ENCODE results near the gene NTRK2.

DNA sequence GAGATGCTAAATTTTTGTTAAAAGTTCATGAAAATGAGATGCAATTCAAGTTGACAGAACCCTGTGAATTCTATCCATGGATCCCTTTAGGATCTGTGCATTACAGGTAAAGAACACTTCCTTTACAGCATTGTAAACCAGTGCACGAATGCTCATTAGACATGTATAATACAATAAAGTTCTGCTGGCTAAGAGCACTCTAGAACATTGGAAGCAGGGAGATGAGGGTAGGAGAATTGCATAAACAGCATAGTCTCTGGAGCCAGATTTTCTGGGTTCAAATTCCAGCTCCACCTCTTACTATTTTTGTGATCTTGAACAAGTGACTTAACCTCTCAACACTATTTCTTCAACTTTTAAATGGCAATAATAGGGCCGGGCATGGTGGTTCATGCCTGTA lies 300.2 kb downstream of the NTRK2 start:
- no peak for TF ChIP-seq POLR2A (IDR thresholded peaks at IDR 0.05; ENCODE audit: borderline replicate concordance, extremely low read depth, insufficient read depth, insufficient read length)
- no peak for TF ChIP-seq SP1 (IDR thresholded peaks at IDR 0.05; ENCODE audit: low read depth)
- TF ChIP-seq, protein P1, sequence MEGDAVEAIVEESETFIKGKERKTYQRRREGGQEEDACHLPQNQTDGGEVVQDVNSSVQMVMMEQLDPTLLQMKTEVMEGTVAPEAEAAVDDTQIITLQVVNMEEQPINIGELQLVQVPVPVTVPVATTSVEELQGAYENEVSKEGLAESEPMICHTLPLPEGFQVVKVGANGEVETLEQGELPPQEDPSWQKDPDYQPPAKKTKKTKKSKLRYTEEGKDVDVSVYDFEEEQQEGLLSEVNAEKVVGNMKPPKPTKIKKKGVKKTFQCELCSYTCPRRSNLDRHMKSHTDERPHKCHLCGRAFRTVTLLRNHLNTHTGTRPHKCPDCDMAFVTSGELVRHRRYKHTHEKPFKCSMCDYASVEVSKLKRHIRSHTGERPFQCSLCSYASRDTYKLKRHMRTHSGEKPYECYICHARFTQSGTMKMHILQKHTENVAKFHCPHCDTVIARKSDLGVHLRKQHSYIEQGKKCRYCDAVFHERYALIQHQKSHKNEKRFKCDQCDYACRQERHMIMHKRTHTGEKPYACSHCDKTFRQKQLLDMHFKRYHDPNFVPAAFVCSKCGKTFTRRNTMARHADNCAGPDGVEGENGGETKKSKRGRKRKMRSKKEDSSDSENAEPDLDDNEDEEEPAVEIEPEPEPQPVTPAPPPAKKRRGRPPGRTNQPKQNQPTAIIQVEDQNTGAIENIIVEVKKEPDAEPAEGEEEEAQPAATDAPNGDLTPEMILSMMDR (IDR thresholded peaks at IDR 0.05 in 2 of 3, conservative IDR thresholded peaks at IDR 0.05 in 1 of 3; ENCODE audit: borderline replicate concordance in 1 of 3, insufficient read depth in 1 of 3, low read depth in 2 of 3, low read length in 2 of 3): no peak
- TF ChIP-seq, protein P2, sequence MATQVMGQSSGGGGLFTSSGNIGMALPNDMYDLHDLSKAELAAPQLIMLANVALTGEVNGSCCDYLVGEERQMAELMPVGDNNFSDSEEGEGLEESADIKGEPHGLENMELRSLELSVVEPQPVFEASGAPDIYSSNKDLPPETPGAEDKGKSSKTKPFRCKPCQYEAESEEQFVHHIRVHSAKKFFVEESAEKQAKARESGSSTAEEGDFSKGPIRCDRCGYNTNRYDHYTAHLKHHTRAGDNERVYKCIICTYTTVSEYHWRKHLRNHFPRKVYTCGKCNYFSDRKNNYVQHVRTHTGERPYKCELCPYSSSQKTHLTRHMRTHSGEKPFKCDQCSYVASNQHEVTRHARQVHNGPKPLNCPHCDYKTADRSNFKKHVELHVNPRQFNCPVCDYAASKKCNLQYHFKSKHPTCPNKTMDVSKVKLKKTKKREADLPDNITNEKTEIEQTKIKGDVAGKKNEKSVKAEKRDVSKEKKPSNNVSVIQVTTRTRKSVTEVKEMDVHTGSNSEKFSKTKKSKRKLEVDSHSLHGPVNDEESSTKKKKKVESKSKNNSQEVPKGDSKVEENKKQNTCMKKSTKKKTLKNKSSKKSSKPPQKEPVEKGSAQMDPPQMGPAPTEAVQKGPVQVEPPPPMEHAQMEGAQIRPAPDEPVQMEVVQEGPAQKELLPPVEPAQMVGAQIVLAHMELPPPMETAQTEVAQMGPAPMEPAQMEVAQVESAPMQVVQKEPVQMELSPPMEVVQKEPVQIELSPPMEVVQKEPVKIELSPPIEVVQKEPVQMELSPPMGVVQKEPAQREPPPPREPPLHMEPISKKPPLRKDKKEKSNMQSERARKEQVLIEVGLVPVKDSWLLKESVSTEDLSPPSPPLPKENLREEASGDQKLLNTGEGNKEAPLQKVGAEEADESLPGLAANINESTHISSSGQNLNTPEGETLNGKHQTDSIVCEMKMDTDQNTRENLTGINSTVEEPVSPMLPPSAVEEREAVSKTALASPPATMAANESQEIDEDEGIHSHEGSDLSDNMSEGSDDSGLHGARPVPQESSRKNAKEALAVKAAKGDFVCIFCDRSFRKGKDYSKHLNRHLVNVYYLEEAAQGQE (IDR thresholded peaks at IDR 0.05; ENCODE audit: low read depth): no peak
- no peak for TF ChIP-seq EZH2phosphoT487 (IDR thresholded peaks at IDR 0.05; ENCODE audit: borderline replicate concordance)
- TF ChIP-seq, protein P3, sequence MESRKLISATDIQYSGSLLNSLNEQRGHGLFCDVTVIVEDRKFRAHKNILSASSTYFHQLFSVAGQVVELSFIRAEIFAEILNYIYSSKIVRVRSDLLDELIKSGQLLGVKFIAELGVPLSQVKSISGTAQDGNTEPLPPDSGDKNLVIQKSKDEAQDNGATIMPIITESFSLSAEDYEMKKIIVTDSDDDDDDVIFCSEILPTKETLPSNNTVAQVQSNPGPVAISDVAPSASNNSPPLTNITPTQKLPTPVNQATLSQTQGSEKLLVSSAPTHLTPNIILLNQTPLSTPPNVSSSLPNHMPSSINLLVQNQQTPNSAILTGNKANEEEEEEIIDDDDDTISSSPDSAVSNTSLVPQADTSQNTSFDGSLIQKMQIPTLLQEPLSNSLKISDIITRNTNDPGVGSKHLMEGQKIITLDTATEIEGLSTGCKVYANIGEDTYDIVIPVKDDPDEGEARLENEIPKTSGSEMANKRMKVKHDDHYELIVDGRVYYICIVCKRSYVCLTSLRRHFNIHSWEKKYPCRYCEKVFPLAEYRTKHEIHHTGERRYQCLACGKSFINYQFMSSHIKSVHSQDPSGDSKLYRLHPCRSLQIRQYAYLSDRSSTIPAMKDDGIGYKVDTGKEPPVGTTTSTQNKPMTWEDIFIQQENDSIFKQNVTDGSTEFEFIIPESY (IDR thresholded peaks at IDR 0.05; ENCODE audit: extremely low read depth, insufficient replicate concordance, low read length): no peak
- TF ChIP-seq, protein P4, sequence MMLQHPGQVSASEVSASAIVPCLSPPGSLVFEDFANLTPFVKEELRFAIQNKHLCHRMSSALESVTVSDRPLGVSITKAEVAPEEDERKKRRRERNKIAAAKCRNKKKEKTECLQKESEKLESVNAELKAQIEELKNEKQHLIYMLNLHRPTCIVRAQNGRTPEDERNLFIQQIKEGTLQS (IDR thresholded peaks at IDR 0.05): no peak
- TF ChIP-seq CEBPB (IDR thresholded peaks at IDR 0.05; ENCODE audit: low read depth): no peak
- no peak for TF ChIP-seq EZH2 (IDR thresholded peaks at IDR 0.05)
- TF ChIP-seq RAD21 (IDR thresholded peaks at IDR 0.05; ENCODE audit: low read depth): no peak
- TF ChIP-seq, protein P5, sequence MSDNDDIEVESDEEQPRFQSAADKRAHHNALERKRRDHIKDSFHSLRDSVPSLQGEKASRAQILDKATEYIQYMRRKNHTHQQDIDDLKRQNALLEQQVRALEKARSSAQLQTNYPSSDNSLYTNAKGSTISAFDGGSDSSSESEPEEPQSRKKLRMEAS (IDR thresholded peaks at IDR 0.05): no peak
- TF ChIP-seq ELF1 (IDR thresholded peaks at IDR 0.05; ENCODE audit: borderline replicate concordance, low read depth): no peak

All from HCT116 (cell line).